MM.1S (cell line): Measurements from ENCODE around the gene ERAS.

Experiments used
- DNase-seq: peaks from one replicate; pipeline ENCODE4 v3.0.0-alpha.2; 2015
- H2AFZ ChIP-seq: fragments of 300-600 bp; sonication (generic); 2 replicates; pipeline ENCODE4 v1.6.0; 2016; ENCODE audit warnings: antibody characterized with exemption, low read length
- H3F3A ChIP-seq: fragments of 300-600 bp; sonication (generic); 2 replicates; pipeline ENCODE4 v1.6.1; 2016; ENCODE audit warnings: mild to moderate bottlenecking, antibody characterized with exemption, low read length, moderate library complexity, mixed read lengths; ENCODE audit not compliant: insufficient read depth
- H3K27ac ChIP-seq: fragments of 300-600 bp; sonication (generic); 2 replicates; pipeline ENCODE4 v1.5.1; 2016; ENCODE audit warnings: mild to moderate bottlenecking, low read length
- H3K27me3 ChIP-seq: fragments of 300-600 bp; sonication (generic); replicated peaks from 2 replicates; pipeline ENCODE4 v1.6.0; 2016; ENCODE audit warnings: low read length; ENCODE audit not compliant: insufficient read depth
- H3K36me3 ChIP-seq: fragments of 300-600 bp; sonication (generic); replicated peaks from 2 replicates; pipeline ENCODE4 v1.6.1; 2016; ENCODE audit warnings: mild to moderate bottlenecking, low read length, mixed read lengths; ENCODE audit not compliant: insufficient read depth
- H3K4me1 ChIP-seq: fragments of 300-600 bp; sonication (generic); 2 replicates; pipeline ENCODE4 v1.6.1; 2016; ENCODE audit warnings: low read length, mixed read lengths
- H3K4me2 ChIP-seq: fragments of 300-600 bp; sonication (generic); 2 replicates; pipeline ENCODE4 v1.6.0; 2016; ENCODE audit warnings: low read depth, low read length
- H3K4me3 ChIP-seq: fragments of 300-600 bp; sonication (generic); 2 replicates; pipeline ENCODE4 v1.5.1; 2016; ENCODE audit warnings: low read length, mixed read lengths
- H3K79me2 ChIP-seq: fragments of 300-600 bp; sonication (generic); 2 replicates; pipeline ENCODE4 v1.6.1; 2016; ENCODE audit warnings: mixed run types, low read length, mixed read lengths
- H3K9ac ChIP-seq: fragments of 300-600 bp; sonication (generic); 2 replicates; pipeline ENCODE4 v1.6.1; 2016; ENCODE audit warnings: low read length, mixed read lengths
- H3K9me2 ChIP-seq: fragments of 300-600 bp; sonication (generic); replicated peaks from 2 replicates; pipeline ENCODE4 v1.6.1; 2016; ENCODE audit warnings: mild to moderate bottlenecking, low read length, mixed read lengths; ENCODE audit not compliant: insufficient read depth
- H3K9me3 ChIP-seq: fragments of 300-600 bp; sonication (generic); replicated peaks from 2 replicates; pipeline ENCODE4 v1.6.1; 2016; ENCODE audit warnings: mild to moderate bottlenecking, low read length, mixed read lengths; ENCODE audit not compliant: insufficient read depth
- H4K20me1 ChIP-seq: fragments of 300-600 bp; sonication (generic); 2 replicates; pipeline ENCODE4 v1.6.1; 2016; ENCODE audit warnings: mild to moderate bottlenecking, low read length, moderate library complexity, mixed read lengths; ENCODE audit not compliant: insufficient read depth
- CTCF ChIP-seq: fragments of 300-600 bp; sonication (generic); IDR thresholded peaks from 2 replicates; pipeline ENCODE4 v1.5.1; 2016; ENCODE audit warnings: antibody characterized with exemption, low read length, mixed read lengths
- EZH2 ChIP-seq: fragments of 300-600 bp; sonication (generic); optimal IDR thresholded peaks from 2 replicates; pipeline ENCODE3; 2017; ENCODE audit warnings: low read depth, mild to moderate bottlenecking, antibody characterized with exemption, low read length, mixed read lengths
- EZH2phosphoT487 ChIP-seq: fragments of 300-600 bp; sonication (generic); IDR thresholded peaks from 2 replicates; pipeline ENCODE4 v1.6.1; 2018; ENCODE audit warnings: antibody characterized with exemption, low read length

Gene ERAS

GRCh38 chrX:48798318-48798717 is 28.0 kb upstream of the ERAS start:
- no peak for TF ChIP-seq EZH2phosphoT487
- TF ChIP-seq EZH2 = no peak
- no peak for TF ChIP-seq CTCF
- Histone ChIP-seq H3K4me3 (no peak overlapping the region), H3K9me3 (no peaks in the 10 kb centered on the region), H3K9ac (no peak overlapping the region), H3K4me1 (peaks cover 9% of the 10 kb centered on the region; the same call in 1 of the 2 replicates), H4K20me1 (no peaks in the 10 kb centered on the region), H3K36me3 (no peaks in the 10 kb centered on the region), H3F3A (no peaks in the 10 kb centered on the region), H3K27me3 (no peaks in the 10 kb centered on the region), H3K9me2 (no peaks in the 10 kb centered on the region), H2AFZ (no peak overlapping the region), H3K4me2 (no peak overlapping the region), H3K27ac (no peak overlapping the region), H3K79me2 (no peaks in the 10 kb centered on the region; the same call in 1 of the 2 replicates)
- no peak for DNase-seq

GRCh38 chrX:48800574-48801279 is 25.6 kb upstream of the ERAS start:
- H3K27ac ChIP-seq = peak overlapping the region; percentile 93
- peak overlapping the region; percentile 88 for H3K4me2 ChIP-seq
- H3K9me3 ChIP-seq = no peaks in the 10 kb centered on the region
- no peaks in the 10 kb centered on the region for H3K27me3 ChIP-seq
- no peaks in the 10 kb centered on the region for H3F3A ChIP-seq
- no peaks in the 10 kb centered on the region for H3K36me3 ChIP-seq
- no peaks in the 10 kb centered on the region for H4K20me1 ChIP-seq
- H2AFZ ChIP-seq = peak overlapping the region; percentile 82
- TF ChIP-seq EZH2phosphoT487 = no peak
- TF ChIP-seq CTCF = no peak
- TF ChIP-seq EZH2 = no peak
- DNase-seq = no peak
- peak overlapping the region; percentile 94 for H3K9ac ChIP-seq
- no peaks in the 10 kb centered on the region; the same call in 1 of the 2 replicates for H3K79me2 ChIP-seq
- H3K4me3 ChIP-seq = peak overlapping the region; percentile 68
- no peaks in the 10 kb centered on the region for H3K9me2 ChIP-seq
- peaks cover 9% of the 10 kb centered on the region; the same call in 1 of the 2 replicates for H3K4me1 ChIP-seq

- H3K4me3 ChIP-seq = peak within 1 kb of the TSS; percentile 82
- H3K4me1 ChIP-seq = peaks cover 9% of the 10 kb centered on the region; the same call in 1 of the 2 replicates
- H2AFZ ChIP-seq = peak within 1 kb of the TSS; percentile 82
- H3K27ac ChIP-seq = peak within 1 kb of the TSS; percentile 96
- no peaks in the 10 kb centered on the region for H3K36me3 ChIP-seq
- H3K9ac ChIP-seq = peak within 1 kb of the TSS; percentile 94
- peak within 1 kb of the TSS; percentile 88 for H3K4me2 ChIP-seq
- no peaks in the 10 kb centered on the region for H3K27me3 ChIP-seq
- H3K9me2 ChIP-seq = no peaks in the 10 kb centered on the region
- peak; percentile 97 for DNase-seq
- no peaks in the 10 kb centered on the region; the same call in 1 of the 2 replicates for H3K79me2 ChIP-seq
- TF ChIP-seq EZH2 = no peak
- TF ChIP-seq EZH2phosphoT487 = no peak
- no peak for TF ChIP-seq CTCF
- H4K20me1 ChIP-seq = no peaks in the 10 kb centered on the region
- H3K9me3 ChIP-seq = no peaks in the 10 kb centered on the region
- H3F3A ChIP-seq = no peaks in the 10 kb centered on the region
These were observed 24.8 kb upstream of the ERAS start, which contains the start of gene HDAC6 for GRCh38 chrX:48801280-48802088. HDAC6 (plus strand) TSS chrX:48802067; CDS start chrX:48802693, 626 bp downstream.
